GM19043 (cell line): ENCODE data around the gene NEK11.
"Not testable (repeated sequence)": the region's sequence is repeated elsewhere in the genome, so short reads cannot be mapped to it uniquely, and the experiment has no call there.

Source experiments
- ATAC-seq: cut with Tn5 transposase; IDR thresholded peaks from one replicate; pipeline ENCODE4 v1.9.1; 2021; ENCODE audit warnings: low read depth; ENCODE audit not compliant: unreplicated experiment

Gene NEK11

GRCh38 chr3:131038326-131038725 is 11.6 kb downstream of the NEK11 start:
- ATAC-seq: no peak

- not testable (repeated sequence) for ATAC-seq
These were observed 15.8 kb downstream of the NEK11 start for GRCh38 chr3:131042271-131042985.

- no peak for ATAC-seq
These were observed 20.9 kb downstream of the NEK11 start for GRCh38 chr3:131047582-131047981.

DNA sequence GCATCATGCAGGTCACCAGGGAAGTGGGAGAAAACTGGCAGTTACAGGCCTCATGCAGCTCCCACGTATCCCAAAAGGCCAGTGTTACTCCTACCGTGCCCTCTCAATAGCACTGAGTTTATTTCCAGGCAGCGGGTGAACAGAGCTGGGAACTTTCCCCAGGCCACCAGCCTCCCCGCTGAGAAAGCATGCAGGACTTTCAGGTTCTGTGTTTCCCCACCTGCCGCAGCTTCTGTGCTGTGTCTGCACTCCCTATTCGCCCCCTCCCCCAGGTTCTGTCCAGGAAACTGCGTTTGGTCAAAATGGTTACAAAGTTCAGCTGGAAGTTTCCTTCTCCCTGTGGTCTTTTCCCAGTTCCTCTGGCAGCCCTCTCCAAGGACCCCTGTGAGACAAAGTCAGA is 21.4 kb downstream of the NEK11 start:
- no peak for ATAC-seq

- no peak for ATAC-seq
These were observed 23.3 kb downstream of the NEK11 start for GRCh38 chr3:131050001-131050400.

GRCh38 chr3:131053043-131053859 is 26.6 kb downstream of the NEK11 start:
- no peak for ATAC-seq

- no peak for ATAC-seq
These were observed 41.3 kb downstream of the NEK11 start for GRCh38 chr3:131067983-131068382.

DNA sequence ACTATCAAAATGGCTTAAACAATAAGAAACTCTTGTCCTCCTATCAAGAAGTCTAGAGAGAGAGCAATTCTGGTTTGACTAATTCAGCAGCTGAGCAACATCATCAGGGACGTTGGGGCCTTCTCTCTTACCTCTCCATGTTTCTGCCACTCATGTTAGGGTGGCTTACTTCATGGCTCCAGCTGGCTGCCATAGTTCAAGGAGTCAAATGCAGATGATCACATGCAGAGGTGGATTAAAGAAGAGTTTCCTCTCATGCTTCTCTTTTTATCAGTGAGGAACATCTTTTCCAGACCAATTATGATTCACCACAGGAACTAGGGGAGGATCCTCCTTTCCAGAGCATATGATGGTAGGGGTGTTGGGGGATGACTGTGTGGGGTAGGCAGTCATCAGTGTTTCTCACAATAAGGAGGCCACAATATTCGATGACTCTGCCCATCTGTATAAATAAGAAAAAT is 45.5 kb downstream of the NEK11 start:
- no peak for ATAC-seq

GRCh38 chr3:131072845-131073244 is 46.2 kb downstream of the NEK11 start:
- ATAC-seq: no peak

DNA sequence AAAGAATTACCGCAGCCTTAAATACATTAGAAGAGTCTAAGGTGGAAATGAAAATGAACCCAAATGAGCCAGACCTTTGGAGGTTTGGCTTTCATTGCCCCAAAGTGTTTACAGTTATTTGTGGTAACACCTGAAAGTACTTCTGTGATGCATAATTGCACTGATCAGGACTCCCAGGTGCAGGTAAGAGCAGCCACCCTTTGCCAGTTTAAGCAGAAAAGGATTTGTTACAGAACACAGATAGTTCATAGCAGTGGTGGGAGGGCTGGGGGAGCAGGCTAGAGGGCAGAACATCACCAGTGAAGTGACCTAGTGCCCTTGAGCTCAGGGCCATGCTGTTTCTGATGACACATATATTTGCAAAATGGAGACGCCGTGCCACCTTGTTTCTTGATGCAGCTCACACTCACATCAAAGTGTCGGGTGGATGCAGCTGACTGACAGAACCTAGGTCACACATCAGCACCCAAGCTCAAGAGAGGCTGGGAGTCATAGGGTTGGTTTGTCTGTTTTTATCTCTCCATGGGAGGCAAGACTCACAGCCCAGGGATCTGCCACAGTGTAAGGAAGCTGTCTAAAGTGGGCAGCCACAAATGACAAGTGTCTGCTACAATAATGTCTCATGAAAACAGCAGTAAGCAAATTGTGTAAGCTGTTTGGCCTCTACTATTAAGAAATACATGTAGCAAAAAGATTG is 49.1 kb downstream of the NEK11 start:
- no peak for ATAC-seq

DNA sequence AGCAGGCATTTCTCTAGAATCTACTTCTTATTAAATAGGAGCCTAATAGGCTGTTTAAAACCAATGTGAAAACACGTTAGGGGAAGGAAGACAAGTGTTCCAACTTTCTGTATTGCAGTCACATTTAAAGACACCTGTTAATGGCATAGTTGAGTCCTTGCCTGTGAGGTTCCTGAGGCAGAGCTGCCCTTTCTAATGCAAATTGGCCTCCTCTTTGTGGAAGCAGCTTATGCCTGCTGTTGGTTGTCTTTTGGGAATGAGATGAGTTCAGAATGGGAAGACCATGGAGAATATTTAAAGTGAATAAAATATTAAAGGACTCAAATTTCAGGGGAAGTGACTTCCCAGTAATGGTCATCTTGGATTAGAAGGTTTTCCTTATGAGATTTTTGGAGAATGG is 51.2 kb downstream of the NEK11 start:
- no peak for ATAC-seq

- no peak for ATAC-seq
These were observed 52.4 kb downstream of the NEK11 start for GRCh38 chr3:131079086-131079485.

DNA sequence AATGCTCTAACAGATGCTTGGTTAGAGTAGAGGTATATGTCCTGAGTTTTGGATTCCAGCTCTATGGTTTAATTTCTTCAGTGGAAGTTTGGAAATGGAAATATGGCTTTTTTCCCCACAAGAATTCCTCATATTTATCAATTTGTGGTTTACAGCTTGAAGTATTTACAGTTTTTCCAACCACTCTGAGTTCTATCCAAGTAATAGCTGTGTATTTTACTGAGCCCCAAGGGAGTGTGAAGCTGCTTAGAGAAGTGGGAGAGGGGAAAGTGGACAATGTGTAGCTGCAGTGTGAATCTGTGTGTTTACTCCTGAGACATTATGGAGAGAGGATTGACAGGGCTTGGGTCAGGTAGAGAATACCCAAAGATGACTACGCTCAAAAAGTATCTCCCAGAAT is 54.5 kb downstream of the NEK11 start:
- no peak for ATAC-seq

DNA sequence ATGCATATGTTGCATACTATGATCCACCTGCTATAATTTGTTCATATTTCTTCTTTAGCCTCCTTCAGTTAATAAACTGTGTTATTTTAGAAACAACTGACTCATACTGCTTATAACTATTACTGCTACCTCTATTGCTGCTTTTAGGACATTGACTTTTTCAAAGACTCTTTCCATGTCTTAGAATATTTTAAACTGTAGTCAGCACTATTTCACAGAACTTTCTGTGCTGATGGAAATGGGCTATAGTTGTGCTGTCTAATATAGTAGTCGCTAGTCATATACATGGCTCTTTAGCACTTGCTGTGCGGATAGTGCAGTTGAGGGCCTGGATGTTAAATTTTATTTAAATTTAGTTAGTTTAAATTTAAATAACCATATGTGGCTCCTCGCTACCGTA is 55.6 kb downstream of the NEK11 start:
- ATAC-seq: no peak

GRCh38 chr3:131082871-131083863 is 56.5 kb downstream of the NEK11 start:
- ATAC-seq: no peak

- ATAC-seq: no peak
These were observed 65.1 kb downstream of the NEK11 start for GRCh38 chr3:131091768-131092167.

GRCh38 chr3:131107637-131108433 is 81.2 kb downstream of the NEK11 start:
- no peak for ATAC-seq

DNA sequence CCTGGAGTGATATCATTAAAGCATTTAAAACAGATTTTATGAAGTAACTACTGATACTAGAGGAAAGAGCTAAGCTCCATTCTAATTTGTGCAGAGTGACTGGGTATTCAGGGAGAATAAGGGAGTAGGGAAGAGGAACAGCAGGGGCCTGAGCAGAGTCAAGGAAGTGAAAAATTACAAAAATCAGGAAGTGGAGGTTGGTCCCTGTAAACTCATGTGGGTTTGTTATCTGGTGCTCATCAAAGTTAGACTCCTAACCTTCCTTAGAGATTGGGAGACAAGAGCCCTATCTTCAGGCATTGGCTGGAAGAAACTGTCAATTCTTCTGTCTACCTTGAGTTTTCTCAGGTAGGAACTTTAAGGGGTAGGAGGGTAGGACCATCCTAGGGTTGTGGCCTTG is 82.5 kb downstream of the NEK11 start:
- no peak for ATAC-seq

- no peak for ATAC-seq
These were observed 83.4 kb downstream of the NEK11 start for GRCh38 chr3:131110087-131110486.
